Naive thymus-derived CD8-positive, alpha-beta T cell (primary cell): ENCODE data around the gene NLRC5. TPM values are rescaled to one million over a fixed set of nuclear protein-coding genes. Genes with fewer than 3 reads are reported as not detected.

Experiments used
- ATAC-seq, 2 donors: fragments of 150-1000 bp; cut with Tn5 transposase in 1 of 2; sonication (Bioruptor Pico), chemical (Tn5 transposase) in 1 of 2; 1 replicate in 1 of 2; 2 replicates in 1 of 2; pipeline ENCODE4 v1.10.0; 2021; ENCODE audit warnings: mild to moderate bottlenecking in 2 of 2, moderate library complexity in 2 of 2
- POLR2A ChIA-PET: fragments of 350-600 bp; sonication (Branson Sonifier 250); formaldehyde crosslinking; loops from one replicate; lab custom pipeline; 2021; ENCODE audit warnings: antibody characterized with exemption; lab: Charles Lee
- DNase-seq, 10 donors: peaks; one replicate each; pipeline versions ENCODE4 v3.0.0 to v3.0.0-alpha.2; 2020 to 2022
- H3K27ac Mint-ChIP-seq, 10 donors: one replicate each; pipeline ENCODE4 v1.8.0; 2020 to 2022; ENCODE audit warnings: mild to moderate bottlenecking in 10 of 10, mixed read lengths in 10 of 10, moderate library complexity in 4 of 10, inconsistent platforms in 1 of 10
- H3K27me3 Mint-ChIP-seq, 5 donors: one replicate each; pipeline ENCODE4 v1.8.0; 2021 to 2022; ENCODE audit warnings: mixed read lengths in 5 of 5
- H3K36me3 Mint-ChIP-seq, 3 donors: one replicate each; pipeline ENCODE4 v1.8.0; 2020 to 2022; ENCODE audit warnings: mixed read lengths in 3 of 3, mild to moderate bottlenecking in 2 of 3, inconsistent platforms in 1 of 3
- H3K4me1 Mint-ChIP-seq, 4 donors: one replicate each; pipeline ENCODE4 v1.8.0; 2021 to 2022; ENCODE audit warnings: mixed read lengths in 4 of 4
- H3K4me3 Mint-ChIP-seq, 10 donors: one replicate each; pipeline ENCODE4 v1.8.0; 2020 to 2022; ENCODE audit warnings: mild to moderate bottlenecking in 10 of 10, mixed read lengths in 10 of 10, moderate library complexity in 6 of 10, inconsistent platforms in 1 of 10
- H3K9me3 Mint-ChIP-seq, 9 donors: one replicate each; pipeline ENCODE4 v1.8.0; 2020 to 2022; ENCODE audit warnings: mixed read lengths in 9 of 9, mild to moderate bottlenecking in 3 of 9, inconsistent platforms in 1 of 9, moderate library complexity in 1 of 9
- polyA plus RNA-seq, 3 donors: library from polyadenylated mRNA; unstranded; fragments of 300-500 nt; fragmentation: Illumina TruSeq; gene quantifications; one replicate each; pipeline ENCODE4 v1.2.3, GENCODE V29; 2021
- total RNA-seq, 8 experiments: library from RNA in 2 of 8; stranded (reverse) in 2 of 8; gene quantifications; one replicate each; pipeline ENCODE4 v1.2.3 and lab custom pipeline; 2021 to 2026

Gene NLRC5, protein sequence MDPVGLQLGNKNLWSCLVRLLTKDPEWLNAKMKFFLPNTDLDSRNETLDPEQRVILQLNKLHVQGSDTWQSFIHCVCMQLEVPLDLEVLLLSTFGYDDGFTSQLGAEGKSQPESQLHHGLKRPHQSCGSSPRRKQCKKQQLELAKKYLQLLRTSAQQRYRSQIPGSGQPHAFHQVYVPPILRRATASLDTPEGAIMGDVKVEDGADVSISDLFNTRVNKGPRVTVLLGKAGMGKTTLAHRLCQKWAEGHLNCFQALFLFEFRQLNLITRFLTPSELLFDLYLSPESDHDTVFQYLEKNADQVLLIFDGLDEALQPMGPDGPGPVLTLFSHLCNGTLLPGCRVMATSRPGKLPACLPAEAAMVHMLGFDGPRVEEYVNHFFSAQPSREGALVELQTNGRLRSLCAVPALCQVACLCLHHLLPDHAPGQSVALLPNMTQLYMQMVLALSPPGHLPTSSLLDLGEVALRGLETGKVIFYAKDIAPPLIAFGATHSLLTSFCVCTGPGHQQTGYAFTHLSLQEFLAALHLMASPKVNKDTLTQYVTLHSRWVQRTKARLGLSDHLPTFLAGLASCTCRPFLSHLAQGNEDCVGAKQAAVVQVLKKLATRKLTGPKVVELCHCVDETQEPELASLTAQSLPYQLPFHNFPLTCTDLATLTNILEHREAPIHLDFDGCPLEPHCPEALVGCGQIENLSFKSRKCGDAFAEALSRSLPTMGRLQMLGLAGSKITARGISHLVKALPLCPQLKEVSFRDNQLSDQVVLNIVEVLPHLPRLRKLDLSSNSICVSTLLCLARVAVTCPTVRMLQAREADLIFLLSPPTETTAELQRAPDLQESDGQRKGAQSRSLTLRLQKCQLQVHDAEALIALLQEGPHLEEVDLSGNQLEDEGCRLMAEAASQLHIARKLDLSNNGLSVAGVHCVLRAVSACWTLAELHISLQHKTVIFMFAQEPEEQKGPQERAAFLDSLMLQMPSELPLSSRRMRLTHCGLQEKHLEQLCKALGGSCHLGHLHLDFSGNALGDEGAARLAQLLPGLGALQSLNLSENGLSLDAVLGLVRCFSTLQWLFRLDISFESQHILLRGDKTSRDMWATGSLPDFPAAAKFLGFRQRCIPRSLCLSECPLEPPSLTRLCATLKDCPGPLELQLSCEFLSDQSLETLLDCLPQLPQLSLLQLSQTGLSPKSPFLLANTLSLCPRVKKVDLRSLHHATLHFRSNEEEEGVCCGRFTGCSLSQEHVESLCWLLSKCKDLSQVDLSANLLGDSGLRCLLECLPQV (N-terminal part only)
- total RNA-seq = 100 to 1,000 TPM; 474 to 488 TPM
- 100 to 1,000 TPM in 1 of 3 donors, 10 to 100 TPM in 2; 70.4 to 137 (median 80.0) TPM for polyA plus RNA-seq
- 382 to 1,021 (median 703) reads per million in 6 experiments for total RNA-seq (lab: John Stamatoyannopoulos, UW)

DNA sequence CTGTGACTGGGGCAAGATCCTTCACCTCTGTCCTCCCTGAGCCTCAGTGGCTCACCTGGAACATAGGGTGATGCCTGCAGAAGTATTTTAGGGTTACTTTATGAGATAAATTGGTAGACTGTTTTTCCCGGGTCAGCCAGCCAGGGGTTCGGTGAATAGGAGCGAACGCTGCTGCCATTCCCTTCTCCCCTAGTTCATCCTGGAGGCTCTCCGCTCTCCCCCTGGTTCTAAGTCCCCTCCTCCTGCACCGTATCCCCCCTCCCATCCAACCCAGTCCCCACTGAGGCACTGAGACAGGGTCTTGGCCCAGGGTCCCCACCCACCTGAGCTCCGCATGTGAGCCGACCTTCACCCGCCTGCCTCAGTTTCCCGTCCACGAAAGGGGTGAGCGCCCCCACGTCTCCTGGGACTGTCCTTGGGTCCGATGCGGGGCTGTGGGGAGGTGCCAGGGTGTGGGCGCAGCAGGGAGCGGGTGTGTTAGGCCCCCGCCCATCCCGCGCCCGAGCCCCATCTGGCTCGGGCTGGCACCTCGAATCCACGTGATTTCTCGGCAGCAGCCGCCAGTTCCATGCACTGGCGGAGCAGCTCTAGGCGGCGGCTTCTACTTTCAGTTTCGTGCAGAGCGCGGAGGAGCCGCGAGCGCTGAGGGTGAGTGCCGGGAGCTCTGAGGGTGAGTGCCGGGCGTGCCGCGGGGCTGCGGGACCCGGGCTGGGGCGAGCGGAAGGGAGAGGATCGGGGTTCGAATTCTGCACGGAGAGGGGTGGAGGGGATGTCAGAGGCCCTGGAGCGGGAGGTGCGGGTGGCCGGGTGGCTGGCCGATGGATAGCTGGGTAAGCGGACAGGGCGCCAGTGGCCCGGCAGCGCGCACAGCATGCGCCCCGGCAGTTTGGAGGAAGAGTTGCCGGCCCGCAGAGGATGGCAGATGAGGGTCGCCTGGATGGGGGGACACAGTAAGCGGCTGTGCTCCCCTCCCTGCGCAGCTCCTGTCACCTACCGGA is at the start of gene NLRC5:
NLRC5 (plus strand) TSS at position 610 of the 998 bp plus-strand sequence. CDS start 31,156 bp downstream, outside the sequence.
- peak; percentile 80 to 93 (median 88) for DNase-seq
- H3K36me3 Mint-ChIP-seq = peaks cover 12 to 40% (median 28%) of the 10 kb centered on the region in 3 donors
- H3K27ac Mint-ChIP-seq = peak within 1 kb of the TSS; percentile 96 to 99 (median 98)
- H3K4me1 Mint-ChIP-seq = peaks cover 53 to 89% (median 74%) of the 10 kb centered on the region in 4 donors
- H3K9me3 Mint-ChIP-seq = no peaks in the 10 kb centered on the region
- POLR2A ChIA-PET = interaction anchor here (0.7 to 13.7 kb wide), 21 partner anchors 8 to 280 kb away, joined by 3 to 231 read pairs (median 6); partner anchors contain the start of genes CPNE2 and HERPUD1
- H3K4me3 Mint-ChIP-seq = peak within 1 kb of the TSS; percentile 94 to 100 (median 100)
- peak; percentile 84 to 90 for ATAC-seq
- no peaks in the 10 kb centered on the region for H3K27me3 Mint-ChIP-seq

DNA sequence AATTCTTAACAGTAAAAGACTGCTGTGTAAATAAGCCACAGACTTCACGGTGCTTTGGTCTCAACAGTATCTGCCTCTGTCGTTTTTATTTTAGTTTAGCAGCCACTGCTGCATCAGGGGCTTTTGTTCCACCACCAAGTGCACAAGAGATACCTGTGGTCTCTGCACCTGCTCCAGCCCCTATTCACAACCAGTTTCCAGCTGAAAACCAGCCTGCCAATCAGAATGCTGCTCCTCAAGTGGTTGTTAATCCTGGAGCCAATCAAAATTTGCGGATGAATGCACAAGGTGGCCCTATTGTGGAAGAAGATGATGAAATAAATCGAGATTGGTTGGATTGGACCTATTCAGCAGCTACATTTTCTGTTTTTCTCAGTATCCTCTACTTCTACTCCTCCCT is 49.6 kb upstream of the NLRC5 start:
- H3K27ac Mint-ChIP-seq = peak overlapping the region; percentile 68 to 96 (median 92)
- H3K4me1 Mint-ChIP-seq = peaks cover 30 to 61% (median 53%) of the 10 kb centered on the region in 4 donors
- peak in 2 of 10 donors; percentile 17 to 40 for DNase-seq
- peak; percentile 25 to 32 for ATAC-seq
- peak overlapping the region in 8 of 10 donors; percentile 4 to 83 (median 61) for H3K4me3 Mint-ChIP-seq
- POLR2A ChIA-PET = interaction anchor here (1.3 kb wide), 2 partner anchors 9 to 27 kb away, joined by 3 read pairs; no protein-coding TSS in a partner anchor
- H3K36me3 Mint-ChIP-seq = peaks cover 0 to 95% (median 38%) of the 10 kb centered on the region in 3 donors
- no peaks in the 10 kb centered on the region for H3K27me3 Mint-ChIP-seq
- no peaks in the 10 kb centered on the region for H3K9me3 Mint-ChIP-seq

DNA sequence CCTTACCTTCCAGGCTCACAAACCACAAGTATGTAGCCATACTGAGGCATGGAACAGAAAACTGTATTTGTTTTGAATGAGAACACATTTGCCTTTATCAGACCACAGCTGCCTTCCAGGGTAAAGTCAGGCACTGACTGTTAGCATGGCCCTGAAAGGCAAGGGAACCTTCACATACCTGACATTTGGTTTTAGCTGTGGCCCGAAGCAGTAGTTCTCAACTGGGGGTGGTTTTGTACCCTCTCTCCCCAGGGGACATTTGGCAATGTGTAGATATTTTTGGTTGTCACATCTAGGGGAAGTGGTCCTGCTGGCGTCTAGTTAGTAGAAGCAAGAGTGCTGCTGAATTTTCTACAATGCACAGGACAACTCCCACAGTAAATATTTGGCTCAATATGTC is 48.3 kb upstream of the NLRC5 start:
- no peaks in the 10 kb centered on the region for H3K27me3 Mint-ChIP-seq
- ATAC-seq (no peak), DNase-seq (no peak)
- no peaks in the 10 kb centered on the region for H3K9me3 Mint-ChIP-seq
- H3K4me3 Mint-ChIP-seq = no peak overlapping the region
- POLR2A ChIA-PET = interaction anchor here (0.5 to 1.6 kb wide), 4 partner anchors 10 to 120 kb away, joined by 3 to 16 read pairs (median 3); partner anchors contain the start of gene HERPUD1
- peak overlapping the region in 5 of 10 donors; percentile 14 to 93 (median 63) for H3K27ac Mint-ChIP-seq
- peaks cover 0 to 85% (median 35%) of the 10 kb centered on the region in 3 donors for H3K36me3 Mint-ChIP-seq
- peaks cover 23 to 50% (median 43%) of the 10 kb centered on the region in 4 donors for H3K4me1 Mint-ChIP-seq

DNA sequence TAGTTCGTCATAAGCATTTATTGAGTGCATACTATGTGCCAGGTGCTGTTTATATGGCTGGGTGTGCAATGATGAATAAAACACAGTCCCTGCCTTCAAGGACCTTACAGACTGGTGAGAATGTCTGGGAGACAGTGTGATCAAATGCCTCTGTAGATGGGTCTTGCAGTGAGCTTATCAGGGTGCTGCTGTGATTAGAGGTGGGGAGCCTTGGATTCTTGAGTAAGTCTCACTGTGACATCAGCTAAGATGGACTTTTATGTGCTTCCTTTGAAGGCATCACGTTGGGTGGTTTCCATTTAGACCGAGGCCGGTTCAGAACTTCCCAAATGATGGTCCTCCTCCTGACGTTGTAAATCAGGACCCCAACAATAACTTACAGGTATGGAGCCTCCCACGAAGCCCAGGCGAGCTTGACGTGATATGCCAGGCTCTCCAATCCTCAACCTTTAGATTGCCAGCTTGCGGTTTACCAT is 47.5 kb upstream of the NLRC5 start:
- H3K9me3 Mint-ChIP-seq = no peaks in the 10 kb centered on the region
- H3K27me3 Mint-ChIP-seq = no peaks in the 10 kb centered on the region
- peaks cover 21 to 46% (median 38%) of the 10 kb centered on the region in 4 donors for H3K4me1 Mint-ChIP-seq
- ATAC-seq (no peak), DNase-seq (no peak)
- no peak overlapping the region for H3K4me3 Mint-ChIP-seq
- H3K27ac Mint-ChIP-seq = peak overlapping the region in 2 of 10 donors; percentile 29 to 80
- peaks cover 0 to 77% (median 31%) of the 10 kb centered on the region in 3 donors for H3K36me3 Mint-ChIP-seq
- POLR2A ChIA-PET = interaction anchor here (0.6 to 1.6 kb wide), 4 partner anchors 9 to 119 kb away, joined by 3 to 16 read pairs (median 3); partner anchors contain the start of gene HERPUD1

DNA sequence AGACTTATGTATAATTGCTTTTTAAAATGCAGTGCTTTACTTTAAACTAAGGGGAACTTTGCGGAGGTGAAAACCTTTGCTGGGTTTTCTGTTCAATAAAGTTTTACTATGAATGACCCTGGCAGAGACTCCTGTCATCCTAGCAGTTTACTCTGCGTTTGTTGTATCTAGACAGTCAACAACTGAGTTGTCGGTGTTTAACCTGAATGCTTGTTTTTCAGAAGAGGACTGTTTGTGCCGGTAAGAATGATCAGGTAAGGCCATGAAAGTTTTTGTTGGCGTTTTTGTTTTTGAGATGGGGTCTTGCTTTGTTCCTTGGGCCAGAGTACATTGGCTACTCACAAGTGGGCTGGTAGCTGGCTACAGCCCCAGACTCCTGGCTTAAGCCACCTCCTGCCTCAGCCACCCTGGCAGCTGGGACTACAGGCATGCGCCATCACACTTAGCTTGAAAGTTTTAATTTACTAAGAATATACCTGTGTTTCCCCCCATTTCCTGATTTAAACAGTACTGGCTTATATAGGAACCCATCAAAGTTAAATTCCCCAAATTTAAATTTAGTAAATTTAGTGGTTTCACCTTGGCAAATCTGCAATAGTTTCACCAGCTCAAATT is 45.5 kb upstream of the NLRC5 start:
- Mint-ChIP-seq H3K27ac (peak overlapping the region in 3 of 10 donors; percentile 16 to 46 (median 36)), H3K4me1 (peaks cover 12 to 28% (median 22%) of the 10 kb centered on the region in 4 donors), H3K9me3 (no peaks in the 10 kb centered on the region), H3K36me3 (peaks cover 0 to 57% (median 22%) of the 10 kb centered on the region in 3 donors), H3K27me3 (no peaks in the 10 kb centered on the region), H3K4me3 (no peak overlapping the region)
- DNase-seq (no peak), ATAC-seq (no peak)
- POLR2A ChIA-PET = interaction anchor here (0.6 to 2.3 kb wide), 3 partner anchors 11 to 166 kb away, joined by 3 to 6 read pairs (median 3); no protein-coding TSS in a partner anchor

DNA sequence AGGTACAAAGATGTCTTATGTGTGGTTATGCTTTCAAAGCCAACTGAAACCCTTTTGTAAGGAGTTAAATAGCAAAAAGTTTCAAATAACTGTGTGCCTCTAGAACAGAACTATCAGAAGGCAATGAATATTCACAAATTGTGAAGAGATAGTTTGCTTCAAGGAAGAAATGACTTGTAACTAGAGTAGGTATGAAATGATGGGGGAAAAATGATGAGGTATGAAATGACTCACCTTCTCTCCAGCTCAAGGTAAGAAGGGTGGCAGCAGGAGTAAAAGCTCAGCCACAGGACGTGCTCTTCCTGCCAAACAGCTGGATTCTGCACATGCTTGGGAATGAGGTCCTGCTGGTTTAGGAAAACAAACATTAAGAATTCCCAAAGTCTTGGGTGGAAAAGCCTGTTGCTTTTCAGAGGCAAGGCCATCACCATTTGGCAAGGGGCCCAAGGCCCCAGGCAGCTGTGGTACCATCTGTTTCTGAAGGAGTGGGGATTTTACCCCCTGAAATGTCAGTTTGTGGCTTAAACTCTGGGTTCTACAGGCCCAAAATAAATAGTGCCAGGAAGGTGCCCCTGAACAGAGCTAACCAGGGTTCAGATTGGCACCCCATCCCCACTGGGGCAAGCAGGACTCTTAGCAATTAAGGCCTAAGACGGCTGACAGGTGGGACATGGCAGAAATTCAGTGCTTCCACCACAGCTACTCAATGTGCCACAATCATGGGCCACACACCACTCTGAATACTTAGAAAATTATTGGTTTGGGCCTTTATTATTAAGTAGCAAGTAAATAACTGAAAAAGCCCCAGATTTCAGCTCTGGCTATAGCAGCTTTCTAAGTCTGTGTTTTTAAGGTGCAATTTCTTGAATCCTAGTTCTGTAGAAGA is 44.2 kb upstream of the NLRC5 start:
- H3K27me3 Mint-ChIP-seq = no peaks in the 10 kb centered on the region
- H3K4me1 Mint-ChIP-seq = peaks cover 3 to 18% (median 9%) of the 10 kb centered on the region in 4 donors
- peak overlapping the region in 5 of 10 donors; percentile 8 to 71 (median 54) for H3K27ac Mint-ChIP-seq
- DNase-seq = no peak
- H3K9me3 Mint-ChIP-seq = no peaks in the 10 kb centered on the region
- POLR2A ChIA-PET = interaction anchor here (0.6 to 2.3 kb wide), 4 partner anchors 12 to 116 kb away, joined by 3 to 6 read pairs (median 4); partner anchors contain the start of gene HERPUD1
- peaks cover 0 to 44% (median 11%) of the 10 kb centered on the region in 3 donors for H3K36me3 Mint-ChIP-seq
- no peak for ATAC-seq
- H3K4me3 Mint-ChIP-seq = no peak overlapping the region

DNA sequence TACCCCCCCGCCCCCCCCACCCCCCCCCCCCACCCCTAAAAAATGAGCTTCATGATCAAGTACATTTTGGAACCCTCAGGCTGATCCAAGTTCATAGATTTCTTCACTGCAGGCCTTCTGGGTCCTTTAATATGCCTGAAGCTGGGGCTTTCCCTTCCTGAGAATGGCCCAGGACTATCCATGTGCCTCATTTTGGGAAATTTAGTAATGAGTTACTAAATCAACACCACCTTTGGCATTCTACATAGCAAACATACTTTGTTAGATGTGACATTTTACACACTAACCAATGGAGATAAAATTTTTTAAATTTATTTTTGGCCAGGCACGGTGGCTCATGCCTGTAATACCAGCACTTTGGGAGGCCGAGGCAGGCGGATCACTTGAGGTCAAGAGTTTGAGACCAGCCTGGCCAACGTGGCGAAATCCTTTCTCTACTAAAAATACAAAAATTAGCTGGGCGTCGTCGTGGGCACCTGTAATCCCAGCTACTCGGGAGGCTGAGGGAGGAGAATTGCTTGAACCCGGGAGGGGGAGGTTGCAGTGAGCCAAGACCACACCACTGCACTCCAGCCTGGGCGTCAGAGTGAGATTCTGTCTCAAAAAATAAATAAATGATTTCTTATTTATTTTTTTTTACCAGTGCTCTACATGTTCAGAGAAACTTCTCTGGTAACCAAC is 43.4 kb upstream of the NLRC5 start:
- H3K36me3 Mint-ChIP-seq = peaks cover 0 to 38% (median 9%) of the 10 kb centered on the region in 3 donors

DNA sequence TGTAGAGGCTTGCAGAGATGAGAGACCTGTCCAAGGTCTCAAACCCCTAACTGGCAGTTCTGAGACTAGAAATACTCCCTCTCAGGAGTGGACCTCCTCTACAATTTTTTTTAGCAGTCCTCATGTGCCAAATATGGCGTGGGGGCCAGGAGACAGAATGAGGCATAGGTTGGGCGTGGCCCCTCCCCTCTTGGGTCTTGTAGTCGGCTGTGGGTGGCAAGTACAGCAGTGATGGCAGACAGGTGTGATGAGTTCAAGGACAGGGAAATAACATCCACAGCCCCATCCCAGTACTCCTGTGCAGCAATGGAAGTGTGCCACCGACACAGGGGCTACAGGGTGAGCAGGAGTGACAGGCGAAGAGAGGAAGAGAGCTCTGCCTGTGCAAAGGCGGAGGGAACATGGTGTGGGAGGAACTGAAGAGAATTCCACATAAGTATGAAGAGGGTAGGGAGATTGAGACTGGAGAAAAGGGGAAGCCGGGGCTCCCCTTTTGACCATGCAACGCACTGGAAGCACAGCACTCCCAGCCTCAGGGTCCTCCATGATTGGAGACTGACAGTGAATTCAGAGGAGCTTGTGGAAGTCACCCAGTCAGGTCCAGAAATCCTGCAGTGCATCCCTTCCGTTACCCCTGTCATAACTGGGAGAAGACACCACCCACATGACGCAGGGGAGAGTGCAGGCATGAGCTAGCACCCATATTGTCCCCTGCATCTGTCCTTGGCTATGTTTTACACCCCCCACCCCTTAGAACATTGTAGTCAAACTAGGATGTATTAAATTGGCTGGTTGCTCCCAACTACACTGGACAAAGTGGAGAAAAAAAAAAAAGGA is 42.4 kb upstream of the NLRC5 start:
- Mint-ChIP-seq H3K4me1 (peaks cover 11 to 28% (median 17%) of the 10 kb centered on the region in 4 donors), H3K36me3 (peaks cover 0 to 31% (median 9%) of the 10 kb centered on the region in 3 donors), H3K4me3 (no peak overlapping the region), H3K27ac (peak overlapping the region in 6 of 10 donors; percentile 31 to 71 (median 65)), H3K9me3 (no peaks in the 10 kb centered on the region), H3K27me3 (no peaks in the 10 kb centered on the region)
- ATAC-seq (no peak), DNase-seq (no peak)
- POLR2A ChIA-PET = interaction anchor here (1.2 to 2.3 kb wide), 2 partner anchors 15 to 80 kb away, joined by 3 to 12 read pairs; partner anchors contain the start of gene HERPUD1

More for the DNA sequence above, 43.4 kb upstream of the NLRC5 start:
- POLR2A ChIA-PET = interaction anchor here (0.6 to 2.3 kb wide), 4 partner anchors 13 to 21 kb away, joined by 4 to 12 read pairs (median 6); partner anchors contain the start of gene HERPUD1
- no peak for ATAC-seq
- Mint-ChIP-seq H3K9me3 (no peaks in the 10 kb centered on the region), H3K4me1 (peaks cover 6 to 20% (median 12%) of the 10 kb centered on the region in 4 donors), H3K27ac (no peak overlapping the region), H3K4me3 (no peak overlapping the region), H3K27me3 (no peaks in the 10 kb centered on the region)
- no peak for DNase-seq
